OCI-LY1 (cell line): Measurements from ENCODE around the gene STARD5.

Experiments
- EZH2 ChIP-seq: fragments of 200-600 bp; sonication (generic), shearing (Covaris generic); IDR thresholded peaks from 2 replicates; pipeline ENCODE4 v1.8.0; 2017; ENCODE audit warnings: borderline replicate concordance, mixed run types, mild to moderate bottlenecking, antibody characterized with exemption, low read length, moderate library complexity, mixed read lengths
- TF ChIP-seq, protein P1 (sequence below): fragments of 200-600 bp; sonication (generic), shearing (Covaris generic); IDR thresholded peaks from 2 replicates; pipeline ENCODE4 v1.5.1; 2017; ENCODE audit warnings: mild to moderate bottlenecking, antibody characterized with exemption, low read length, moderate library complexity, mixed read lengths

GRCh38 chr15:81323944-81324881 is at the start of gene STARD5:
- TF ChIP-seq, protein P1, sequence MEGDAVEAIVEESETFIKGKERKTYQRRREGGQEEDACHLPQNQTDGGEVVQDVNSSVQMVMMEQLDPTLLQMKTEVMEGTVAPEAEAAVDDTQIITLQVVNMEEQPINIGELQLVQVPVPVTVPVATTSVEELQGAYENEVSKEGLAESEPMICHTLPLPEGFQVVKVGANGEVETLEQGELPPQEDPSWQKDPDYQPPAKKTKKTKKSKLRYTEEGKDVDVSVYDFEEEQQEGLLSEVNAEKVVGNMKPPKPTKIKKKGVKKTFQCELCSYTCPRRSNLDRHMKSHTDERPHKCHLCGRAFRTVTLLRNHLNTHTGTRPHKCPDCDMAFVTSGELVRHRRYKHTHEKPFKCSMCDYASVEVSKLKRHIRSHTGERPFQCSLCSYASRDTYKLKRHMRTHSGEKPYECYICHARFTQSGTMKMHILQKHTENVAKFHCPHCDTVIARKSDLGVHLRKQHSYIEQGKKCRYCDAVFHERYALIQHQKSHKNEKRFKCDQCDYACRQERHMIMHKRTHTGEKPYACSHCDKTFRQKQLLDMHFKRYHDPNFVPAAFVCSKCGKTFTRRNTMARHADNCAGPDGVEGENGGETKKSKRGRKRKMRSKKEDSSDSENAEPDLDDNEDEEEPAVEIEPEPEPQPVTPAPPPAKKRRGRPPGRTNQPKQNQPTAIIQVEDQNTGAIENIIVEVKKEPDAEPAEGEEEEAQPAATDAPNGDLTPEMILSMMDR = no peak
- TF ChIP-seq EZH2 = no peak
